Dedifferentiated amniotic fluid mesenchymal stem cell (primary cell): ENCODE measurements around the gene PLEKHN1.

ENCODE experiments used
- DNase-seq: peaks from one replicate; pipeline ENCODE4 v3.0.0-alpha.2; 2016; ENCODE audit errors: extremely low spot score

PLEKHN1 gene

GRCh38 chr1:1024149-1024770, 58.0 kb downstream of the PLEKHN1 start:
- no peak for DNase-seq

DNA sequence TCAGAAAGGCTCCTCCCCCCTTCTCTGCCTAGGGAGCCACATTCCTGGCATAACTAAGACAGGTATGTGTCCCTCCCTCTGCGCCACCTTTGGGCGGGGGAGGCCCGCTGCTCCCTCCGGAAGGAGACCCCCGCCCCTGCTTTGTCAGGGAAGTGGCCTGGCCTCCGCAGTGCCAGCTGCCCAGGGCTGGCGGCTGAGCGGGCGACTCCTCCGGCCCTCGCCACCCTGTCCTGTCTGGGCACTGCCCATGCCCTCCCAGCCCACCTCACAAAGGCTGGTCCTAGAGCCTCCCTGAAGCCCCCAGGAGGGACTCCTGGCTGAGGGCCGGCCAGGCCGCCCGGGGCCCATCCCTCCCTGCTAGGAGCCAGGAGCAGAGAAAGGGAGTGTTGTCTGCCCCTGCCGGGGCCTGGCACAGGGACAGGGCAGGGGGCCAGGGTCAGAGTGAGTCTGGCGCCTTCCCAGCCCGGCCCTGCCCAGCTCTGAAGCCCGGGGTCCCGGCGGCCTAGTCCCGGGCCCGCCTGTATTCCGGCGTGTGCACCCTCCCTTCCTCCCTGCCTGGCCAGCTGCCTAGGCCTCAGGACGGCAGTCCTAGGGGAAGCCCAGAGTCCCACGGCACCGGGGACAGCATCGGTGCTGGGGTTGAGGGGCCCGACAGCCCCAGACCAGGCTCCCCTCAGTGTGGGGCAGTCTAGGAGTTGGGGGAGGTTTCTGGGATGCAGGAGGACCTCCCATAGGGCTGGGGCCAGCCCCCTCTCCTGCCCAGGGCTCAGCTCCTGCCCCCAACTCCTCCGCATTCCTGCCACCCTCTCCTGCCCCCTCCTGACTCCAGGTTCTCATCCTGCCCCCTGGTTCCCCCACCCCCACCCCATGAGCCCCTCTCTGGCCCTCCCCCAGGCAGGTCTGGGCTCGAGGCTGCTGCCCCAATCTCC, 58.8 kb downstream of the PLEKHN1 start:
- no peak for DNase-seq
